Left cardiac atrium (tissue), 4 donors: Measurements from ENCODE around the gene VWC2L. TPM values are rescaled to one million over a fixed set of nuclear protein-coding genes. Genes with fewer than 3 reads are reported as not detected.
A peak's percentile ranks its signal among the peaks of the same experiment; 100 is the strongest.

Experiments
- ATAC-seq, 2 donors: fragments of 200-7000 bp; cut with Tn5 transposase; one replicate each; pipeline ENCODE4 v1.9.1; 2020; ENCODE audit warnings: mild to moderate bottlenecking in 2 of 2, moderate library complexity in 2 of 2
- DNase-seq: peaks from one replicate; pipeline ENCODE4 v3.0.0-alpha.2; 2020
- intact Hi-C, 2 donors: fragments of 100-400 bp; cut with DNase I; formaldehyde crosslinking; loops; one replicate each; pipeline versions ENCODE4 v1.14.1 to v1.15.1; 2022 to 2023
- total RNA-seq, 2 donors: library from RNA; stranded (reverse); fragmentation: NEBNext Ultra II Directional; extraction: Animal tissue kit (Norgen Biotek cat#: 25700); gene quantifications; one replicate each; pipeline ENCODE4 v1.2.1, GENCODE V29; 2021
- donor health status: DM: no; HTN: yes; CAD: no.
- donor health status: DM: no; HTN: yes; CAD: no; lungs with severe emphysema.
- donor health status: DM: yes; HTN: yes; CAD: no.
- donor health status: Dilated cardiomyopathy.

The VWC2L gene
- total RNA-seq, 2 donors from 2014 or later, result not detected

DNA sequence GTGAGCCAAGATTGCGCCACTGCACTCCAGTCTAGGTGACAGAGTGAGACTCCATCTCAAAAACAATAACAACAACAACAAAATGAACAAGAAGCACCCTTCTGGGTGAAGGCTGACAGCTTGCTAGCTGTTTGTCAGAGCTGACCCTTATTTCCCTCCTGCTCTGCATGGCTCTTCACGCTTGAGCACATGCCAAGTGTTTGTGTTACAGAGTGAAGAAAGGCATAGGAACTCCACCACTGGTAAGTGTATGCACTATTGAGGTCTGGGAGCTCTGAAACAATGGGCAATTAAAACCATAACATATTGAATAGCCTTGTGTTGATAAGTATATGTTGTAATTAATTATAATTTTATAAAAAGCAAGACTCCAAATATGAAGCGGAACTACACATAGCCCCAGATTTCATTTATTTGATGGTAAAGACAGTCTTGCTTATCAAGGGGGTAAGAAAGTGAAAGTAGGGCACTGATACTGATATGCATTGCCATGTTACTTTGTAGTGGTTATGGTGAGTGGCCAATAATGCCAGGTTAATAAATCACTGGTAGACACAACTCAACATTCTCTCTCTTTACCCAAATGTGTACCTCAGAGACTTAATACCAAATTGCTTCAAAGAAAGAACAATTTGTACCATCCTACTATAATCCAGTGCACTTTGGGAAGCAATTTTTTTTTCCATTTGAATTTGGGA lies 163.4 kb downstream of the VWC2L start:
- ATAC-seq, result no peak
- DNase-seq, result no peak
- intact Hi-C loops, result no loop called here

DNA sequence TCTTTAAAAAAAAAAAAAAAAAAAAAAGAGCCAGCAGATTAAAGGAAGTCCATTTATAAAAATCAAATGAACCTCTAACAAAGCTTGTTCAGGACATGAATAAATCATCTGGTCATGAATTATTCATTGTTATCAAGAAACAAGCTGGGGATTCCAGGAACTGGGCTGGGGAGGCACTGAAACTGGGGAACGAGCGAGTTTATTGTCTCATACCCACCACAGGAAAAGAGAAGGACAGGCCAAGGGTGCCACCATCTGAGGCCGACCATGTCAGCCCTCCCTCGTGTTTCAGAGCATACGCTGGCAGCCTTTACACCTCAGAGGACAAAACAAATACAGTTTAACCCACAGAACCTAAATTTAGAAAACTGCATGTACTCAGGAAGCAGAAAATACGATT lies 164.2 kb downstream of the VWC2L start:
- intact Hi-C loops, result no loop called here
- ATAC-seq (no peak), DNase-seq (no peak)

DNA sequence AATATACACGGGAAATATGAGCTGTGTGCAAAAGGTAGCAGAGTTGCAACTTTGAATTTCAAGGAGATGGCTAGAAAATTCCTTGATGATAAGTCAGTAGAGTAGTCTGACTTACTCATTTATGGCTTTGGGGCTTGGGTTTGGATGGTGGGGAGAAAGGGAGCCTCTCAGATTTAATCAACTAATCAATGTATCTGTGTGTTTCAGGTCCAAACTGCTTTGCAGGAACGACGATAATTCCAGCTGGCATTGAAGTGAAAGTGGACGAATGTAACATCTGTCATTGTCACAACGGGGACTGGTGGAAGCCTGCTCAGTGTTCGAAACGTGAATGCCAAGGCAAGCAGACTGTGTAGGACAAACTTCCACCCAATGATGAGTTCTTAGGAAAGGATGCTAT lies 164.6 kb downstream of the VWC2L start:
- DNase-seq (no peak), ATAC-seq (no peak)
- intact Hi-C loops, result no loop called here

DNA sequence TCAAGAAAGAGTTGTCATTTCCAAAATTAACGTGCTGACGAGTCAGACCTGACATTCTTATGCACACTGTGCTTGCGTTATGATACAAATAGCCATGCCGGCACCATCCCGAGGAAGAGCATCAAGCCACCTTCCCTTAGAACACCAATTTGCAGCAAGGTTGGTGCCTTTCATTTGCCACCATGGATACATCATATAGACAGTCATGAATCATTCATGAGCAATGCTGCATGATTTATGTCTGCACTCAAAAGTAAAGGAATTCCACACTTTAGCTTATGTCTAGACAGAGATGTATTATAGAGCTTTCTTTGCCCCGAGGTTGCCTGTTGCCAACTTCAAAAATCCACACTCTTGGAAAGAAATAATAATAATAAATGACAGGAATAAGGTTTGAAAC lies 166.9 kb downstream of the VWC2L start:
- DNase-seq (no peak), ATAC-seq (no peak)
- intact Hi-C loops, result no loop called here

DNA sequence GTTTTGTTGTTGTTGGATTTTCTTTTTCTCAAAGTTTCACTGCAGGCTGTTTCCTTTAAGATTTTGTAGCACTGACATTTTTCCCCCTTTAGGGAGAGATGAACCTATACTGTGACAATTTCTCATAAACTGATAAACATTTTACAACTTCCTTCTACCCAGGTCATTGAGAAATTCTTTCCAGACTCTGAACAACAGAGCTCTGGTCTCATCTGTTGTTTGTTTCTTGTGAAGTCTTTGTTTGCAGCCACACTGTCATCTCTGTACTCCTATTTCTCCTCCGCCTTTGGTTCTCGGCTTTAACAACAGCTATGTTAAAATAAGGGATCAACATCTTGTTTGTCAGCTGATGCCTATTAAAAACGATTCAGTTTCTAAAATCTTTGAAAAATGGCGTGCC lies 167.6 kb downstream of the VWC2L start:
- no peak for ATAC-seq
- no peak for DNase-seq
- intact Hi-C loops, result no loop called here

DNA sequence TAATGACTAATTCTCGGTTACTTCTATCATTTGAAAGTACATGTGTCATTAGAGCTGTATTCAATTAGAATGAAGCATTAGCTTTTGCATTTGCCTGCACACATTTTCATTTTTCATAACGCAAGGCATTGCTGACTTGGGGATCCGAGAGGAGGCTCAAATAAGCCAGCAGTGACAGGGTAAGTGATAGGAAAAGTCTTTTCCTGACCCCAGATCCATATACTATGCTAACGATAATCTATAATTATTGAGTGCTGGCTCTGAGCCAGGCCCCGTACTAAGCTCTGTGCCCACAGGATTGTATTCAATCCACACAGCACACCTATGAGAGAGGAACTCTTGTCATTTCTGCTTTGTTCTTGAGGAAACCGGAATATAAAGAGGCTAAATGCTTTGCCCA lies 168.2 kb downstream of the VWC2L start:
- no peak for ATAC-seq
- intact Hi-C loops, result no loop called here
- no peak for DNase-seq

DNA sequence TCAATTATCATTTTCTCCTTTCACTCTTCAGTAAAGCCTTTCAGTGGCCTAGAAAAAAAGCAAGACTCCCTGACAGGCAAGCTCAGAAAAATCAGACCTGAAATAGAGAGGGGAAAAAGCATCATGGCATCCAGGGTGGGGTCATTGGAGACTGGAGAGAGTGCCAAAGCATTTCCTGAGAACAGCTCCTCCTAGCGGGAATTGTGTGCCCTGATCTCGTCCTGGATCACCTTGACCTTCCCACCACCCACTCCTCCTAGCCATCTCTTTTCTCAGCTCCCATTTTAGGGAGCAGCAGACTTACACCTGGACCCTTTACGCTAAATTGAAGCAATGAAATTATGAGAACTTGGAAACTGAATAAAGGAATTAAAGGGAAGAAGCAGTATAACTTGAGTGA lies 176.6 kb downstream of the VWC2L start:
- ATAC-seq (no peak), DNase-seq (no peak)
- intact Hi-C loops, result no loop called here

DNA sequence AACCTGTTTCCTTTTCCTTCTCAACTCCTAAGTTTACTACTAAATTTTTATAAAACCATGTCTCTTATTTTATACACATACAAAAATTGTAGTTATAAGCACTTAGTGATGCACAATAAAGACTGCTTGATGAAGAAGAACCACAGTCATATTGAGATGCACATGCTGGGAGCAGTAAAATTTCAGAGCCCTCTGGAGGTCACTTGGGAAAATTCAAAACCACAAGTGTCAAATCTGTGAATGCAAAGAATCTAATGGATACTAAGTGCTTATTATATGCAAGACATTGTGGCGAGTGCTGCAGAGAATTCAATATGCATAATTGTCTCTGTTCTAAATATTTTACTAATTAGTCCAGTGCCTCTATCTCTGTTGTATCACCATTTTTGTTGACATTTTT lies 180.5 kb downstream of the VWC2L start:
- intact Hi-C loops, result no loop called here
- ATAC-seq (no peak), DNase-seq (no peak)

DNA sequence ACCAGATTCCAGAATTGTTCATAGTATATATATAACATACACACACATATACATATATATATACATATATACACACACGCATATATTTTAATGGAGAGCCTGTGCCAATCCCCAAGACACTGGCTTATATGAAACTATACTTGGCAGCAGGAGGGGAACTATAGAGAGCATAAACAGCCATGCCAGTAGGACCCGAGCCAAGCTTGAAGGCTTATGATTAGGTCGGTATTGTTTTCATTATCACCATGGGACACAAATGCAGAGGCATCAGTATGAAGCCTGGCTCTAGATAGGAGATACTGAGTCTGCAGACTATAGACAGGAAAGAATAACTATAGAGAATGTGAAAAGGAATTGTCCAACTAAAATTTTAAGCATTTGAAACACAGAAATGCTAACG lies 181.2 kb downstream of the VWC2L start:
- ATAC-seq (no peak), DNase-seq (no peak)
- intact Hi-C loops, result no loop called here

DNA sequence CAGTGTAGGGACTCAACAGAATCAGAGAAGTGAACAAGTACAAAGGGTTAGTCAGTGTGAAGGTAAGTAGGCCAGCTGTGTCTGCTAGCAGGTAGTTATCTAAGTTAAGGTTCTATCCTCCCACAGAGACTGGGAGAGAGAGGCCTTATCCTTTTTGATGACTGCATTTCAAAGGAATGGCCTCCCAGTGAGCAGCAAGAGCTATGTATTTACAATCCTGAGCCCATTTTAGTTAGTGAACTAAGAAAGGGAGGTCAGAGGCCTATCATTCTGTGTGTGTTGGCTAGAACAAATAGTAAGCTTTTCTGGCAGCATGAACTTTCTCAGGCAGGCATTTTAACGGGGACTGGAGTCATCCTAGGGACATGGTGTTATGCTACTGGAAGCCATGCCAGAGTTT lies 182.9 kb downstream of the VWC2L start:
- intact Hi-C loops, result no loop called here
- no peak for DNase-seq
- peak in 1 of 2 donors; percentile 54 for ATAC-seq

DNA sequence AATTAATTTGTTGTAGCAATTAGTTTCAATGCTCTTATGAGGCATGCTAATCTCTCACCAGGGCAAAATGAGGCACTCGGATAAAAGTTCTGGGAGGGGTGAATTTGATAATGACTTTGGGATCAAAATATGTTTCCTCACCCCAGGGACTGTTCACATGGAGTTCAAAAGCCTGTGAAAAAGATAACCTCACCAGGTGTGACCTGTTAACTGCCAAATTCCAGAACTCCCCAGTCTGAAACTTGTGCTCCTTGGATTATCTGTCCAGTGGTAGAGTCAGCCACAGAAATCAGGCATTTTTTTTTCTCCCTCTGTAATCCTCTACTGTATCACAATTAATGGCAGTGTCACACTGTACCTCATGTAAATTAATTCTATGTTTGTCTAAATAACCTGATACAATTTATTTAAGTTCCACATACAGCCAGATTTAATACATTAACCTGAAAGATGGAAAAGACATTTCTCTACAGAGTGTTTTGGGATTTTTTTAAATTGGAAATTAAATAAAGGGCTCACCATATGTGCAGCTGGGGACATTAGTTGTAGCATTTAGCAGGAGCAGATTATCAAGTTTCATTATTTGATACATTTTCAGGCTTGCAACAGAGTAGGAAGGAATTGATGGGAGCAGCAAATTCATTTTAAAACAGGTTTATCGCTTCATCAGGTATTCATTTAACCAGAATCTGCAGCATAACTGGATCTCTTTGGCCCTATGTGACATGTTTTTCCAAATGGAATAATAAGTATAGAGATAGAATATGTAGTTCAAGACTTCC lies 191.2 kb downstream of the VWC2L start:
- intact Hi-C loops, result no loop called here

DNA sequence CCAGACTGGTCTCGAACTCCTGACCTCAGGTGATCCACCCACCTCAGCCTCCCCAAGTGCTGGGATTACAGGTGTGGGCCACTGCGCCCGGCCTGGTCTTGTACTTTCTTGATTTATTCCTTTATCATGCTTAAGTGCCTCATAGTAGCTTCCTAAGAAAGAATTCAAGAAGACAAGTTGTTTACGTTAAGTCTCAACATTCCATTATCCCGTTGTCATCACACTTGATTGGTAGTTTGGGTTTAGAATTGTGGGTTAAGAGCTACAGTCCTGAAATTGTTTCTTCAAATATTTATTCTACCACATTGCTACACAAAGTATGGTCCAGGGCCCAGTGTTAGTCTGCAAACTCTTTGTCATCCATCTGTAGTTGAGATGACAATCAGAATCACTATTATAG lies 194.0 kb downstream of the VWC2L start:
- DNase-seq (no peak), ATAC-seq (no peak)
- intact Hi-C loops, result no loop called here

More for the DNA sequence above, 191.2 kb downstream of the VWC2L start:
- ATAC-seq (no peak), DNase-seq (no peak)

DNA sequence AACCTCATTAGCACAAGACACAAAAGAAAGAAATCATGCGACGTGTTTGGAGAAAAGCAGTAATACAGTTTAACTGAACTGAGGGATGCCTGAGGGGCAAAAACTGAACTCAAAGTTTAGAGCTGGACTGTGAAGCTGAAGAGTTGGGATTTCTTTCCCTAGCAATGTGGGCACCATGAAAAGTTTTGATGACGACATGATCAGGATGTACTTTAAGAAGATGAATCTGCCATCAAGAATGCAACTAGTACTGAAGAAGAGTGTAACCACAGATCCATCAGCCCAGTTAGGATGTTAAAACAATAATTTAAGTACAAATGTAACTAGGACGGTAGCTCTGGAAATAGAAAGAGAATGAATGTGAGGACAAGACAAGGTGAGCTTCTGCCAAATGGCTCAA lies 196.2 kb downstream of the VWC2L start:
- ATAC-seq, result no peak
- DNase-seq, result no peak
- intact Hi-C loops, result no loop called here

DNA sequence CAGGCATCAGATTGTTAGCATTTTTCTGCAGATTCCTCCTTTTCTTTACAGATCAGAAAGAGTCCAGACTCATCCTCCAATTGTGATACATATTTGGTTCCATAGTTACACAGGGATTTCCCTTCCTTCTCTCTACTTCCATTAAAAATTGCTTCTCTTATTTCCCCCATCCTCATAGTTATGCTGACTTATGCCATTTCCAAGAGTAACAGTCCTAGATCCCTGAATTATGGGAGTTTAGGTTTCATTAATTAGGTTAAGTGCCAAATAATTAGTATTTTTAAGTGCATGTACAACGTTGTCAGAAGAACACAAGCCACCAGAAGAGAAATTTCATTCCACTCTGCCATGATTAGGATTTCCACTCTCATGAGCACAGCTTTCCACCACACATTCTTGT lies 200.2 kb downstream of the VWC2L start:
- DNase-seq, result no peak
- no peak for ATAC-seq
- intact Hi-C loops, result no loop called here

DNA sequence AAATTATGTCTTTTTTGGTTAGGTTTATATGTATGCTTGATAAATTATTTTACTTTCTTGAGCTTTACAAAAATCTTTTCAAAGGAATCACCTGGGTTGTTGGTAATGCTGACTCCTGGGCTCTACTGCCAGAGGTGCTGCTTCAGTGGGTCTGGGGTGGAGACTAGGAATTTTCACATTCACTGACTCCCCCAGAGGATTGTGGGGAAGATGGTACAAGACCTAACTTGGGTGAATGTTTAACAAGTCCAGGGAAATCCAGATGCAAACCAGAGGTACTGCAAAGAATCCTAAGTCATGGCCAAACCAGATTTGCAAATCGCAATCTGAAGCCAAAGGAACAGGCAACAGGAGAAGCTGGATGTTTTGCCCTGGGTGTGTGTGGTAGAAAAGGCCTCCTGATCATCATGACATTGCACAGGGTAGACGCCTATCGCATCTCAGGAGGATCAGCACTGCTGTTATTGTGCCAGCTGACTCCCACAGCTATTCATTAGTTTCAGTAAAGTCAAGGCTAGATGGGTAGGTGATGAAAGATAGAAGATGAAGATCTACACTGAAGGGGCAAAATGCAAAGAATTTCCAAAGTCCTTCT lies 213.4 kb downstream of the VWC2L start:
- intact Hi-C loops, result no loop called here
- ATAC-seq (peak in 1 of 2 donors; percentile 24), DNase-seq (no peak)

DNA sequence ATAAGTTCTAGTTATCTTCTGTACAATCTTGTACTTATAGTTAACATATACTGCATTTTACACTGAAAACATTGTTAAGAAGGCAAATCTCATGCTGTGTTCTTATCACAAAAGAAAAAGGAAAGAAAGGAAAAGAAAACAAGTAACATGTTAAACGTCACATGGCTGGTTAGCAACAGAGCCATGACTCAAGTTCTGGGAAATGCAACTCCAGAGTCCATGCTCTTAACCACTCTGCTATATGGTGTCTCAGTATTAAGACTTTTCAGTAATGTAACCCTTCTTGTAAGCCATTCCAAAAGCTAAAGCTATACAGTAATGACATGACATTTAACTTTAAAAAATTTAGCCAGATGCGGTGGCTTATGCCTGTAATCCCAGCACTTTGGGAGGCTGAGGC lies 217.2 kb downstream of the VWC2L start:
- no peak for DNase-seq
- no peak for ATAC-seq
- intact Hi-C loops, result no loop called here
